GM18502 (cell line): ENCODE data around the gene ADAMTSL2.

Experiments used
- ATAC-seq: cut with Tn5 transposase; IDR thresholded peaks from one replicate; pipeline ENCODE4 v1.9.1; 2021; ENCODE audit warnings: mild to moderate bottlenecking; ENCODE audit not compliant: unreplicated experiment, poor library complexity

The ADAMTSL2 gene

DNA sequence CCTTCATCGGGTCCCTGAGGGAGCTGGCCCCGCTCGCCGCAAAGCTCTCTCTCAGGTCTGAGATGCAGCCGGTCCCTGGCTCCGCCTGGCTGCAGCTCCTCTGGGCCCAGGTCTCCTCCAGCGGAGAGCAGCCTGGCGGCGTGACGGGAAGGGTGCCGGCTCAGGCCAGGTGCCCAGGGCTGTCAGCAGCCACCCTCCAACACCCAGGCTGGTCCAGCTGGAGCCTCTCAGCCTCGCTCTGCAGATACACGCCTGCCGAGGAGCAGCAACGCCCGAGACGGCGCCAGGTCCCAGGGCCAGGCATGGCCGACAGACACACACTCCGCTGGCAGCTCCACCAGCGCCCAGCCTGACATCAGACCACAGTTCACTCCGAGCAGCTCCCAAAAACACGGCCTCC lies 49.1 kb downstream of the ADAMTSL2 start:
- no peak for ATAC-seq

DNA sequence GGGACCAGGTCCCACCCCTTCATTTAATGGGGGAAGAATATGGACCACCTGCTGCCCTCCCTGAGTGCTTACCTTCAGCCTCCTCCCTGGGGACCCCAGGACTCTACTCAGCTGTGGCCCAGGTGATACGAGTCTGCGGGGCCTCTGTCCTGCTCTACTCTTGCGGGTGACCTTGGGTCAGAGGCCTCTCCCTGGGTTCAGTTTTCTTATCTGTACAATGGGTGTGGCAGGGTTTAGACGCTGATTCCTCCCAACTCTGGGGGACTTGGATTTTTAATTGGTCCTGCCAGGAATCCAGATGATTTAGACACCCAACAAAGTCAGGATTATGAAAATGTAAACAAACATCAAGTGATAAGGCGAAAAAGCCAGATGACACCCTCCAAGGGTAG lies 49.7 kb downstream of the ADAMTSL2 start:
- no peak for ATAC-seq

DNA sequence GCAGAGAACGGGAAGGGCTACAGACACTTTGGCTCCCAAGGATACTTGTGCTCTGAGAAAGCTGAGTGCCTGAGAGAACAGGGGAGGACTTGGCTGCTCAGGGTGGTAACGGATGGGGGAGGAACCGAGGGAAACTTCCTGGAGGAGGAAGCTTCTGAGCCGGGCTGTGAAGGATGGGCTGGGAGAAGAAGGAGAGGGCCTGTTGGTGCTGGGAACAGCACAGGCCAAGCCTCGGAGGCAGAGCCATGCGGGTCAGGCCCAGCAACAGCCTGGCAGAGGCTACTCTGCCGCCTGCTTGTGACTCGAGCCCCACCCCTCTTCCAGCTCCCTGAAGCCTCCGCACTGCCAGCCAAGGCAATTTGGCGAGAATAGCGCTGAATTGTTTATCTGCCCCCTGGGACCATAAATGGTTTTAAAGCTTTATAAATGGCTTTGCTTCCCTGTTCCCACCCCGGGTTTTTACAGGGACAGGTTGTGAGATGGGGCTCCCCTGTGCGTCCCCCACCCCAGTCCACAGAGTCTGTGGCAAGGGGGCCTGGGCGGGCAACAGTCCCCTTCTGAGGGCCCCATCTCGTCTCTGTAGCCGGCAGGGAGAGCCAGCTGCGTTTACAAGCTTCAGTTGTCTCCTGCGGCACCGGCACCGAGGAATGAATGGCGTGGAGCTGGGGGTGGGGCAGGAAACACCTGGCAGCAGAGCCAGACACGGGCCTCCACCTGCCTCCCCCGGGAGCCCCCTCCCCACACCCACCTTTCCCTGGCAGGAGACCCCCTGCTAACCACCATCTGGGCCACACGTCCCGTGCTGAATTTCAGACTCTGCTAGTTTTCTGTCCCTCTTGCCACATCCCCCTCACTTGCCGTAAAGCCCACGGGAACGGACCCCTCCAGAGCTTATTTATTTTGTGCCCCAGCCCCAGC lies 50.3 kb downstream of the ADAMTSL2 start:
- no peak for ATAC-seq

DNA sequence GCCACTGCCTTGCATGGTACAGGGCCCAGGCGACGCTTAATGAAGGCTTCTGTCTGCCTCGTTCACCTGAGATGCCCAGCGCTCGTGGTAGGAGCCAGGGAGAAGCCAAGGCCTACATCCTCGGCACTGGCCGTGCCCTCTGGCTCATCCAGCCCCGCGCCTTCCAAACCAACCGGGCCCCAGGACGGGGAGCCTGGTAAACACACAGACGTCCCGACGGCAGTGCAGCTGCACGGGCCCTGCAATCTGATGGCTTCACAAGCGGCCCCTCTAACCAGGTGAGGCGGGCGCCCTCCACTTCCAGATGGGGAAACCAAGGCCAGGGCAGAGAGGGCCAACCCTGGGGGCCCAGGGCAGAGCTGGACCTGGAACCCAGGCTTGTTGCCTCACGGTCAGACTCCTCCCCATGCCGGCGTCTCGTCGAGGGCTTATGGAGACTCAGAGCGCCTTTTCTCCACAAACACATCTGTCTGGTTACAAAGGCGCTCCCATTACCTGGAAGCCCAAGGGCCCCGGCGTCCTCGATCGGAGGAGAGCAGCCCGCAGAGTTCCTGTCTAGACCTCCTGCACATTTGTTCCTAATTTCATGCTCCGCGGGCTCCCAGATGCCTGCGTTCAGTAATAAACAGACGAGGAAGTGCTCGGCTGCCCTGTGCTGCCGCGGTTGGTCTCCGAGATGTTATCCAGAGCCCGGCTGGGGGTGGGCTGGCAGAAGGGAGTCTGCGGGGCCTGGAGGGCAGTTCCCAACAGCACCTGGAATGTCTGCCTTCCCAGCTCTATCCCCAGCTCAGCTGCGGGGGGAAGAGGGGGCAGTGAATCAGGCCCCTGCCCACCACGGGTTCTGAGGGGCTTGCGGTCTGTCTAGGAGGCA lies 51.2 kb downstream of the ADAMTSL2 start:
- no peak for ATAC-seq

DNA sequence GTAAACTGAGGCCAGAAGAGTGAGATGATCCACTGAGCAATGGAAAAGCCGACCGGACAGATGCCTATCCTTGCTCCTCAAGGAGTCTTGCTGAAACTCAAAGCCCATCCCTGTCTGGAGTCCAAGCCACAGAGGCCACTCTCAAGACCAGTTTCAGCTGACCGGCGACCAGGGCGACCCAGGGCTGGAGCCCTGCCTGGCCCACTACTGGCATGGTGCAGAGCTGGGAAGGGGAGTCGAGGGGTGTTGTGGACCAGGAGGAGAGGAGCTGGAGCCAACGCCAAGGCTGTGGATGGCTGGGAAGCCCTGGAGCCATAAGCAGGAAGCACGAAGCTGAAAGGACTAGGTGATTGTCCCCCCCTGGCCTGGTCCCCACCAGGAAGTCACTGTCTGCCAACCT lies 52.5 kb downstream of the ADAMTSL2 start:
- no peak for ATAC-seq

DNA sequence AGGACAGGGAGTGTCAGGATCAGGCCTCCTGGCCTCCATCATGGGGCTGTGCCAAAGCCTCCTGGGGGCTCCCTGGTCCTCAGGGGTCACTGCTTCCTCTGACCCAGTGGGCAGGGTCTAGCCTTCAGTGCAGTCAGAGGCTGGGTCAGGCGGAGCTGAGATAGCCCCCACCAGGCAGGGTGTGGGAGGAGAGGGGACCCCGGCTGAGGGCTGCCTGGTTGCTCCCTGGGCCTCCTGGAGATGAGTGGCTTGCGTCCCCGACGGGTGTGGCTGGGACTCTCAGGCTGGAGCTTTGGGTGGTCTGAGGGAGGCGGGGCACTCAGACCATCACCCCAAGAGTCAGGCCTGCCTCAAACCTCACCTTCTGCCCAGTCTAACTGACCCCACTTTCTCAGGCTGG lies 53.0 kb downstream of the ADAMTSL2 start:
- no peak for ATAC-seq

DNA sequence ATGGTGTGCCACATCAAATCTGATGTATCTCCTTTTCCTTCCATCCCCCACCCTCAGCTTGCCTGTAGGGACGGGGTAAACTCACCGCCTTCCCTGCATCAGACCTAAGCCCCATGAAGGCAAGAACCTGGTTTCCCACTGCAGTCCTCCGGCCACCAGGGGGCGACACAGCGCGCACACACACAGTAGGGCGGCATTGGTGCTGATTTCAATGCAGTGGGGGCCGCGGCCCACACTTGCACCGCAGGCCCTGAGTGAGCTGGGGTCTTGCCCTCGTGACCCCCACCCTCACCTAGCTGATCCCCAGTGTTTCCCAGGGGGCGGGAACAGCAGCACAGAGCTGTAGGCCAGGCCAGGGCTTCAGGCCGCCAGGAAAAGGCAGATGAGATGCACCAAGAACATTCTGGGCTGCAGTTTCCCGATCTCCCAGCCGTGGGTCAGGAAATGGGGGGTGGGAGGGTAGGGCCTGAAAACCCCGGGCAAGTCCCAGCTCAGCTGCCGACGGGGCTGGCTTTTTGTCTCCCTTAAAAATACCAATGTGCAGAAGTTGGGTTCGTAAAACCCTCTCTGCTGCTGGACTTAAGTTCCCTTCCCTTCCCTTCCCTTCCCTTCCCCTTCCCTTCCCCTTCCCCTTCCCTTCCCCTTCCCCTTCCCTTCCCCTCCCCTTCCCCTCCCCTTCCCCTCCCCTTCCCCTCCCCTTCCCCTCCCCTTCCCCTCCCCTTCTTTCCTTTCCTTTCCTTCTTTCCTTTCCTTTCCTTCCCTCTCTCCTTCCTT lies 55.1 kb downstream of the ADAMTSL2 start:
- no peak for ATAC-seq

DNA sequence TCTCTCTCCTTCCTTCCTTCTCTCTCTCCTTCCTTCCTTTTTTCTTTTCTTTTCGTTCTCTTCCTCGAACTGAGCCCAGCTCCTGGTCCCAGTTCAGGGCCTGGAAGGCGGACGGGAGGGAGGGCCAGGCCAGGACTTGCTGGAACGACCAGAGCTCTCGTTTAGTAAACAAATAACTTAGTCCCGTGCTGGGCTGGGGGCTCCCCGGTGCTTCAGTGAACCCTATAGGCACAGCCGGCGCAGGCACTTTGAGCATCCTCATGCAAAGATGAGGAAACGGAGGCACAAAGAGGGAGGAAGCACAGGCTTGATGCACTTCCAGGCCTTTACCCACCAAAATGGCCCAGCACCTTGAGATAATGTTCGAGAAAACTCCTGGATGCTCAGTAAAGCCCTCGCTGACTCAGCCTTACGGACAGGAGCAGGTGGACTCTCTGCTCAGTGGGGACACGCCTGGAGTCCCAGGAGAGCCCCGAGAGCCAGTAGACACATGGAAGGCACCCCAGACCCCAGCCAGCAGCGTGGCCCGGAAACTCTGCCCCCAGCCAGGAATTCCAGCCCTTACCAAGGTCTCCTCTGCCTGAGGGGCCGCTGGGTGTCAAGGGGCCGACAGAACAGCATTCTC lies 55.8 kb downstream of the ADAMTSL2 start:
- ATAC-seq: no peak

DNA sequence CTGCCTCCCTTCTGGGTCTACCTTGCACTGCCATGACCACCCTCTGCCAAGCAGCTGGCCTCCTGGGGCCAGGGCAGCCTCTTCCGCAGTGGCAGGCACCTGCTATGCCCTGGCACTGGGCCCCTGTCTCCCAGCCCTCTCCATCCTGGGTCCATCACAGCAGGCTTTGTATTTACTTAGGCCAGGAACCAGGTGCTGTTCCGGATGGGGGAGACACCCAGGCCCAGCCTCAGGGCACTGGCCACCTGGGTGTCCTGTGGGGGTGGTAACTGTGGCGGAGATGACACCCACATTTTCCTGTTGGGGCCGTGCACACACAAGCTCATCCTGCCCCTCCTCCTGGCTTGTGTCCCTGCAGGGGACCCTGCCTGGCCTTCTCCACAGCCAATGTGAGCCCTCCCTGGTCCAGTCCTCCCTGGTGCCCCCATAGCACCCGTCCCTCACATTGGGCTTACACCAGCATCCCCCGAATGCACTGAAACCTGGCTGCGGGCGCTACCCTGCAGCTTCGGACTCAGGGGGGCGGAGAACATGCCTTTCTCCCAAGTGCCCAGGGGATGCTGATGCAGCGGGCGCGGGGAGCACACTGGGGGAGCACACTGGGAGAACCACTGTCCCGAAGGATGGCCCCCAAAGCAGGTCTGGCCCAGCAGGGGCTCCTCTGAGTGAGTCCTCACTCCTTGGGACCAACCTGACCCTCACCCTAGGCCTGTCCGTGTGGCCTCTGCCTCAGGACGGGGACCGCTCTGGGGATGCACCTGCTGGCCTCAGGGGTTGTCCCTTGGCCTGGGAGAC lies 56.8 kb downstream of the ADAMTSL2 start:
- ATAC-seq: no peak

DNA sequence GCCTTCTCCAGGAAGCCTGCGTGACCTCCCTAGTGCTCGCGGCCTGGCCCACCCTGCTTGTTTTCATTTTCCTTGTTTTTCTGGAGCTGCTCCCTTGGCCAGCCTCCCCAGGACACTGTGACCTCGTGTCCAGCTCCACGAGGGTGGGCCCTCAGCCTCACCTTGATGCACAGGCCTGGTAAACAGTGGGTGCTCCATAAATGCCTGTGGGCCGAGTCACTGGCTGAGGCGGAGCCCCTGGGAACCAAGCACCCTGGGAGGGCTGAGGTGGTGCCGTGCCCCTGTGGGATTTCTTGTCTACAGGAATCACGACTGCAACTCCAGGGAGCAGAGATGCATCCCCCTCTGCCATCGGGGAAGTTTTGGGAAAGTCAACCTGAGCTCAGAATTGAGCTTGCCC lies 57.5 kb downstream of the ADAMTSL2 start:
- no peak for ATAC-seq

DNA sequence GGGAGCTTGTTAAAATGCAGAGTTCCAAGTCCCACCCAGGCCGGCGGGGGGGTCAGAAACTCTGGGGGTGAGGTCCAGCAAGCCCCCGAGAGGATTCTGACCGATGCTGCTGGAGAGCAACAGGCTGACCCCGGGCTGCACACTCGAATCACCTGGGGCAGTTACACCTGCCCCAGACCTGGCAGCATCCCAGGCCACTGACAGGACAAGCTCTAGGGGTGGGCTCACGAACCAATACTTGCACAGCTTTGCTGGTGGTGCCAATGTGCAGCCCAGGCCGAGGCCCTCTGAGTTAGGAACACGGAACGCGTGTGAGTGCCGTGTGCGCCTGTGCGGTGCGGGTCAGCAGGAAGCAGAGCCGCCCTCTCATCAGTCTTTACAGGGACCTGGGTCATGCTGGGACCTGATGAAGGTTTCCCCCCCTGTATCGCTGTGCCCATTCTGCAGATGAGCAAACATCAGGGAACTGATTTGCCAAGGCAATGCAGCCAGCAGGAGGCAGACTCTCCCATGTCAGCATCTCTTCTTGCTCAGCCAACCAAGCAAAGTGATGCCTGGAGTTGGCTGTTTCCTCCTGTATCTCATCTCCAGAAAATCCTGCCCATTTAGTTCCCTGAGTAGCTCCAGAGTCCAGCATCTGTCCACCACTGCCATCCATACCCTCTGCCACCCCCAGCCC lies 58.4 kb downstream of the ADAMTSL2 start:
- ATAC-seq: no peak

DNA sequence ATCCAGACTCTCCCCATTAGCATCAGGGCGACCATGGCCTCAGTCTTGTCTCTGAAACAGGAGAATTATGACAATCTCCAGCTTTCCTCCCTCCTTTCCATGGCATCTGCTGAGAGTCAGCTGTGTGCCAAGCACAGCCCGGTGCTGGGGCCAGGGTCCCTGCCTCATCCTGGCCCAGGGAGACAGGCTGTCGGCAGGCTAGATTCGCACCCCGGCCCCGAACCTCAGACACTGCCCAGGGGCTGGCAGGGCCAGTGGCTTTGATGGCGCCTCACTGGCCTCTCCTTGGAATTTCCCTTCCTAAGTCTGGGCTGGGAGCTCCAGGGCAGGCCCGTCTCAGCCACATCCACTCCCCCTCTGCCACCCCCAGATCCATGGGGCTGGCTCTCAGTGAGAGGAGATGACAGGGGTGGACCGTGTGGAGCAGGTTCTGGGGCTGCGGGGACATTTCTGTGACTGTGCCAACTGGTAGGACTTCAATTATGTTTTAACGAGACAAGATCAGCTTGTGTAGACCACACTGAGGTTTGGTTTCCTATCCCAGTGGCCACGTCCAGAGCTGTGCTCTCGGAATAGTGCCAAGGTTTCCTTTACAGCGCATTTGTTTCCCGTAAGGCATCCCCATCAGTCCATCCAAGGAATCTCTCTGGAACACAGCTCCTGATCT lies 59.2 kb downstream of the ADAMTSL2 start:
- no peak for ATAC-seq

DNA sequence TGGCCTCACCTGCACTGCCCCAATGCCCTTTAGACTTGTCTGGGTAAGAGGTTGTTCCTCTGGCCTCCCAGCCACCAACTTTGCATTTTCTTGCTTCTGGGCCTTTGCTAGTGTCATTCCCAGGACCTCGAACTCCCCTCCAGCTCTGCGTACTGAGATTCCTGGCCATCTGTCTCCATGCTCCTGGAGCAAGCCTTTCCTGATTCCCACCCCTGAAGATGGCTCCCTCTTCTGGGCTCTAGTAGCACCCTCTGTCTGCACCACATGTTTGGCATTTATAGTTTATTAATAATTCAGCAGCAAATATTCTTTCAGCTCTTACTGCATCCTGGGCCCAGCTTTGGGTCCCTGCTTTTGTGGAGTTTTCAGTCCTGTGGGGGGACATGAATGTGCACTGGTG lies 59.8 kb downstream of the ADAMTSL2 start:
- no peak for ATAC-seq

DNA sequence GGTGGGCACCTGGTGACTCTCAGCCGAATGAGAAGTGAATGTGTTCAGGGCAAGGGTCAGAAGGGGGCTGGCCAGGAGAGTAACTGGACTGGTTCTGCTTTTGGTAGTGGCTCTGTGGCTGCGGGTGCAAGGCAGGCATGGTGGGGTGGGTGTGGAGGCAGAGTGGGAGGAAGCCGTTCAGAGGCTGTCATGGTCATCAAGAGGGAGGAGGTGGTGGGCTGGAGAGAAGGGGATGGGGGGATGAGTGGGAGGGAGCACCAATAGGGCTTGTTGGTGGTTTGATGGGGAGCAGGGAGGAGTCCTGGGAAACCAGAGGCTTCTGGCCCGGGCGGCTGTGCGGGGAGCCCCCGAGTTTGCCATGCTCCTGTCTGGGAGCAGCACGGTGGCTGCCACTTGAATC lies 61.4 kb downstream of the ADAMTSL2 start:
- no peak for ATAC-seq

DNA sequence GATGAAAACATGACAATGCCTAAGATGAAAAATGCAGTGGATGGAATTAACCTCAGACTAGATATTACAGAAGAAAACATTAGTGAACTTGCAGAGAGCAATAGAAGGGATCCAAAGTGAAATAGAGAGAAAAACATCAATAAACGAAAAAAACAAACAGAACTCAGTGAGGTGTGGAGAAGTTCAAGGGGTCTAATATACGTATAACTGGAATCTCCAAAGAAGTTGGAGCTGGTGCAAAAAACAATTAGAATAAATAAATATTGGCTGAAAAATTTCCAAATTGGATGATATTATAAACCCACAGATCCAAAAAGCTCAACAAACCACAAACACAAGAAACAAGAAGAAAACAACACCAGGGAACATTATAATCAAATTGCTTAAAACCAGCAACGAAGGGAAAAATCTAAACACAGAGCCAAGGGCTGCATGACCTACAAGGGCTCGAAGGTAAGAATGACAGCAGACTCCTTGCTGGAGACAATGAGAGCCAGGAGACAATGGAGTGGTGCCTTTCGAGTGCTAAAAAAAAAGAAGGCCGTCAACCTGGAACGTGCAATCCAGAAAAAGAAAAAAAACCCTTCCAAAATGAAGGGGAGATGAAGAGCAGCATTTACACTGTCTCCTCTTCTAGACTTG lies 62.9 kb downstream of the ADAMTSL2 start:
- ATAC-seq: no peak

DNA sequence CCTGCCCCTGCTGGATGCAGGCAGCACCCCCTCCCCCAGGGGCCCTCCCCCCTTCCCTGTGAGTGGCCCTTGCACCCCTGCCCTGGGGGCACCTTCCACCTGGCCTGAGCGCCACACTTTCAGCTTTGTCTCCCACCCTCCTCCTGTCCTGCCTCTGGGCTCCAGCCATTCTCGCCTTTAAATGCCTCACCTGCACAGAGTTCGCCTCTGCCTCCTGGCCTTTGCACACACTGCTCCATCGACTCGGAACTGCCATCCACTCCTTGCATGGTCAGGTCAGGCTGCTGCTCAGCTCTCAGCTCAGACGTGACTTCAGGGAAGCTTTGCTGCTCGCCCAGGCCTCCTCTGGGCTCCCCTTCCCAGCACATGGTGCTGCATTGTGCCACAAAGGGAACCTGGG lies 64.5 kb downstream of the ADAMTSL2 start:
- no peak for ATAC-seq

DNA sequence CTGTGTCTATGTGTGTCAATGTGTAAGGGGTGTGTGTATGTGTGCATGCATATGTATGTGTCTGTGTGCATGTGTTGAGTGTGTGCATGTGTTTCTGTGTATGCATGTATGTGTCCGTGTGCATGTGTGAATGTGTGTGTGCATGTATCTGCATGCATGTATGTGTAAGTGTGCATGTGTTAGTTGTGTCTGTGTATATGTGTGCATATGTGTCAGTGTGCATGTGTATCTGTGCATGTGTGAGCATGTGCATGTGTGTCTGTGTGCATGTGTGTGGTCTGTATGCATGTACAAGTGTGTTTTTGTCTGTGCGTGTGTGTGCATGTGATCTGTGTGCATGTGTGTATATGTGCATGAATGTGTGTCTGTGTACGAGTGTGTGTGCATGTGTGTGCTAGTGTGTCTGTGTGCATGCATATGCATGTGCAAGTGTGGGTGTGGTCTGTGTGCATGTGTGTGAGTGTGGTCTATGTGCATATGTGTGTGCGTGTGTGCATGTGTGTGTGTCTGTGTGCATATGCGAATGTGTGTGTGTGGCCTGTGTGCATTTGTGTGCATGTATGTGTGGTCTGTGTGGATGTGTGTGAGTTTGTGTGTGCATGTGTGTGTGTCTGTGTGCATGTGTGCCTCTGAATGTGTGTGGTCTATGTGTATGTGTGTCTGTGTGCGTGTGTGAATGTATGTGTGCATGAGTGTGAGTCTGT lies 65.1 kb downstream of the ADAMTSL2 start:
- no peak for ATAC-seq
